Neuronal stem cell (in vitro differentiated cells): ENCODE measurements around the gene MOB1A.

Experiments used
- DNase-seq: peaks from one replicate; pipeline ENCODE4 v3.0.0-alpha.2; 2013; ENCODE audit warnings: low spot score
- H2AFZ ChIP-seq: one replicate; pipeline ENCODE4 v1.6.1; 2013; ENCODE audit warnings: mild to moderate bottlenecking, low read length, inconsistent platforms
- H2AK5ac ChIP-seq: 2 replicates; pipeline ENCODE4 v1.6.1; 2013; ENCODE audit warnings: low read depth, mild to moderate bottlenecking, inconsistent platforms, low read length, moderate library complexity, mixed read lengths
- H2BK120ac ChIP-seq: 2 replicates; pipeline ENCODE4 v1.6.1; 2013; ENCODE audit warnings: low read depth, mild to moderate bottlenecking, inconsistent platforms, low read length, moderate library complexity, mixed read lengths
- H2BK12ac ChIP-seq: one replicate; pipeline ENCODE4 v1.6.1; 2013; ENCODE audit warnings: low read length, inconsistent platforms
- H2BK15ac ChIP-seq: 2 replicates; pipeline ENCODE4 v1.6.1; 2013; ENCODE audit warnings: mild to moderate bottlenecking, low read length, inconsistent platforms, mixed read lengths
- H2BK5ac ChIP-seq: one replicate; pipeline ENCODE4 v1.6.1; 2013; ENCODE audit warnings: inconsistent platforms, mild to moderate bottlenecking, low read length, moderate library complexity
- H3K14ac ChIP-seq: one replicate; pipeline ENCODE4 v1.6.1; 2013; ENCODE audit warnings: low read length, inconsistent platforms
- H3K18ac ChIP-seq: 2 replicates; pipeline ENCODE4 v1.6.1; 2013; ENCODE audit warnings: low read length, inconsistent platforms
- H3K23ac ChIP-seq: 2 replicates; pipeline ENCODE4 v1.6.1; 2013; ENCODE audit warnings: low read depth, mild to moderate bottlenecking, mixed read lengths, low read length, inconsistent platforms; ENCODE audit not compliant: poor library complexity
- H3K27ac ChIP-seq: replicated peaks from 3 replicates; pipeline ENCODE4 v1.5.1; 2013; ENCODE audit warnings: low read length, inconsistent platforms
- H3K27me3 ChIP-seq, 3 experiments: 2 replicates each; pipeline ENCODE4 v1.6.1; 2013; ENCODE audit warnings: low read length in 3 of 3, mild to moderate bottlenecking in 2 of 3, inconsistent platforms in 1 of 3, low read depth in 1 of 3, mixed read lengths in 1 of 3, moderate library complexity in 1 of 3; ENCODE audit not compliant: control insufficient read depth in 3 of 3, insufficient read depth in 3 of 3
- H3K36me3 ChIP-seq, 2 donors: replicated peaks in 1 of 2; 2 replicates each; pipeline ENCODE4 v1.6.1; 2013; ENCODE audit warnings: low read length in 2 of 2; ENCODE audit not compliant: control insufficient read depth in 2 of 2, insufficient read depth in 2 of 2
- H3K4ac ChIP-seq: 2 replicates; pipeline ENCODE4 v1.6.1; 2013; ENCODE audit warnings: inconsistent platforms, mild to moderate bottlenecking, low read length, moderate library complexity
- H3K4me1 ChIP-seq, 2 donors: 1 replicate in 1 of 2; 2 replicates in 1 of 2; pipeline ENCODE4 v1.6.1; 2013; ENCODE audit warnings: low read length in 2 of 2, low read depth in 1 of 2; ENCODE audit not compliant: control insufficient read depth in 2 of 2, insufficient read depth in 1 of 2
- H3K4me2 ChIP-seq: one replicate; pipeline ENCODE4 v1.6.1; 2013; ENCODE audit warnings: mild to moderate bottlenecking, low read length, inconsistent platforms; ENCODE audit not compliant: insufficient read depth, poor library complexity, severe bottlenecking
- H3K4me3 ChIP-seq, 2 donors: 2 replicates each; pipeline ENCODE4 v1.5.1; 2013; ENCODE audit warnings: low read length in 2 of 2, mild to moderate bottlenecking in 2 of 2, inconsistent platforms in 1 of 2, moderate library complexity in 1 of 2
- H3K79me1 ChIP-seq: one replicate; pipeline ENCODE4 v1.6.1; 2013; ENCODE audit warnings: low read depth, mild to moderate bottlenecking, inconsistent platforms, low read length, moderate library complexity
- H3K9ac ChIP-seq: one replicate; pipeline ENCODE4 v1.6.1; 2013; ENCODE audit warnings: mild to moderate bottlenecking, low read depth, low read length, inconsistent platforms; ENCODE audit not compliant: poor library complexity
- H3K9me3 ChIP-seq, 2 donors: replicated peaks in 1 of 2; 2 replicates each; pipeline versions ENCODE3 to v1.6.1; 2013; ENCODE audit warnings: low read length in 2 of 2, mild to moderate bottlenecking in 2 of 2, inconsistent platforms in 1 of 2, low read depth in 1 of 2, mixed read lengths in 1 of 2, moderate library complexity in 1 of 2; ENCODE audit not compliant: control insufficient read depth in 2 of 2, insufficient read depth in 1 of 2
- H4K8ac ChIP-seq: one replicate; pipeline ENCODE4 v1.6.1; 2013; ENCODE audit warnings: low read depth, mild to moderate bottlenecking, inconsistent platforms, low read length, moderate library complexity
- H4K91ac ChIP-seq: one replicate; pipeline ENCODE4 v1.6.1; 2013; ENCODE audit warnings: low read length, low read depth, mild to moderate bottlenecking, inconsistent platforms; ENCODE audit not compliant: poor library complexity
- WGBS, 2 donors: extraction: QIAGEN DNeasy Blood & Tissue Kit; methylation state at CpG; one replicate each; pipeline ENCODE4 v1.1.7; 2013; ENCODE audit warnings: missing lambda C conversion rate in 2 of 2, mixed read lengths in 1 of 2; ENCODE audit not compliant: insufficient read length in 2 of 2, insufficient replicate concordance in 1 of 2; ENCODE audit errors: extremely low coverage in 2 of 2; 5-methylcytosine and 5-hydroxymethylcytosine counted together

MOB1A gene

GRCh38 chr2:74179063-74179865 is 585 bp upstream of the MOB1A start:
- Histone ChIP-seq H3K14ac (no peak overlapping the region), H2BK120ac (no peak overlapping the region), H2BK12ac (no peak overlapping the region), H3K23ac (peak overlapping the region; percentile 96), H2BK15ac (no peak overlapping the region), H2AFZ (peak overlapping the region; percentile 94), H2BK5ac (peak overlapping the region; percentile 53), H3K4ac (no peak overlapping the region), H4K91ac (no peak overlapping the region), H3K4me3 (peak overlapping the region in 1 of 2 donors; percentile 64), H3K4me1 (peaks cover 0 to 3% of the 10 kb centered on the region in 2 donors), H3K9ac (no peak overlapping the region), H3K79me1 (no peaks in the 10 kb centered on the region), H3K18ac (no peak overlapping the region), H4K8ac (no peak overlapping the region), H3K27ac (no peak overlapping the region), H3K27me3 (no peaks in the 10 kb centered on the region), H2AK5ac (no peak overlapping the region), H3K4me2 (peak overlapping the region; percentile 25), H3K36me3 (peaks cover 4 to 23% of the 10 kb centered on the region in 2 donors), H3K9me3 (peaks cover 3 to 28% of the 10 kb centered on the region in 2 donors)
- no peak for DNase-seq
- no CpG with 5 or more reads among the region's 25 CpGs for WGBS, 2 donors

- Histone ChIP-seq H3K23ac (no peak overlapping the region), H2BK120ac (no peak overlapping the region), H2BK12ac (no peak overlapping the region), H2AK5ac (no peak overlapping the region), H3K9me3 (peaks cover 3 to 33% of the 10 kb centered on the region in 2 donors), H4K8ac (no peak overlapping the region), H3K27me3 (no peaks in the 10 kb centered on the region), H3K18ac (no peak overlapping the region), H2AFZ (no peak overlapping the region), H3K14ac (no peak overlapping the region), H3K9ac (no peak overlapping the region), H4K91ac (no peak overlapping the region), H3K79me1 (peaks cover 2% of the 10 kb centered on the region), H2BK5ac (no peak overlapping the region), H3K36me3 (peaks cover 4 to 27% of the 10 kb centered on the region in 2 donors), H3K4me2 (peak overlapping the region; percentile 41), H3K27ac (no peak overlapping the region), H2BK15ac (no peak overlapping the region), H3K4me1 (peaks cover 0 to 3% of the 10 kb centered on the region in 2 donors), H3K4me3 (peak overlapping the region; percentile 64 to 92), H3K4ac (no peak overlapping the region)
- no peak for DNase-seq
These were observed 983 bp downstream of the MOB1A start for GRCh38 chr2:74177696-74178095.

GRCh38 chr2:74174909-74175308 is 3.8 kb downstream of the MOB1A start:
- DNase-seq: no peak

GRCh38 chr2:74168739-74169138 is 9.9 kb downstream of the MOB1A start:
- no peak overlapping the region for H3K14ac ChIP-seq
- no peak overlapping the region for H3K27ac ChIP-seq
- no peaks in the 10 kb centered on the region for H3K27me3 ChIP-seq
- H3K4me2 ChIP-seq: no peak overlapping the region
- WGBS, 2 donors: no CpG with 5 or more reads among the region's 2 CpGs
- peaks cover 0 to 8% of the 10 kb centered on the region in 2 donors for H3K9me3 ChIP-seq
- H3K4me1 ChIP-seq: no peaks in the 10 kb centered on the region
- H3K23ac ChIP-seq: no peak overlapping the region
- H3K18ac ChIP-seq: no peak overlapping the region
- no peak overlapping the region for H2BK120ac ChIP-seq
- peaks cover 22 to 94% of the 10 kb centered on the region in 2 donors for H3K36me3 ChIP-seq
- H3K9ac ChIP-seq: no peak overlapping the region
- H2BK12ac ChIP-seq: no peak overlapping the region
- H2AFZ ChIP-seq: no peak overlapping the region
- no peak overlapping the region for H4K91ac ChIP-seq
- no peak overlapping the region for H4K8ac ChIP-seq
- no peak overlapping the region for H2BK5ac ChIP-seq
- no peak overlapping the region for H2BK15ac ChIP-seq
- DNase-seq: no peak
- no peak overlapping the region for H3K4ac ChIP-seq
- peaks cover 2% of the 10 kb centered on the region for H3K79me1 ChIP-seq
- H2AK5ac ChIP-seq: no peak overlapping the region
- H3K4me3 ChIP-seq: no peak overlapping the region

More at GRCh38 chr2:74174909-74175308, 3.8 kb downstream of the MOB1A start:
- Histone ChIP-seq H3K23ac (no peak overlapping the region), H3K18ac (no peak overlapping the region), H3K4me1 (no peaks in the 10 kb centered on the region), H3K14ac (no peak overlapping the region), H3K4ac (no peak overlapping the region), H2BK15ac (no peak overlapping the region), H3K27me3 (no peaks in the 10 kb centered on the region), H2AK5ac (no peak overlapping the region), H3K36me3 (peaks cover 11 to 55% of the 10 kb centered on the region in 2 donors), H4K91ac (no peak overlapping the region), H2BK12ac (no peak overlapping the region), H3K27ac (no peak overlapping the region), H3K9me3 (peaks cover 3 to 33% of the 10 kb centered on the region in 2 donors), H4K8ac (no peak overlapping the region), H3K79me1 (peaks cover 2% of the 10 kb centered on the region), H3K9ac (no peak overlapping the region), H2BK5ac (no peak overlapping the region), H3K4me2 (no peak overlapping the region), H2AFZ (no peak overlapping the region), H3K4me3 (no peak overlapping the region), H2BK120ac (no peak overlapping the region)
- no CpG with 5 or more reads among the region's 1 CpG for WGBS, 2 donors
